Measurements from ENCODE around the gene HHAT.

DNA sequence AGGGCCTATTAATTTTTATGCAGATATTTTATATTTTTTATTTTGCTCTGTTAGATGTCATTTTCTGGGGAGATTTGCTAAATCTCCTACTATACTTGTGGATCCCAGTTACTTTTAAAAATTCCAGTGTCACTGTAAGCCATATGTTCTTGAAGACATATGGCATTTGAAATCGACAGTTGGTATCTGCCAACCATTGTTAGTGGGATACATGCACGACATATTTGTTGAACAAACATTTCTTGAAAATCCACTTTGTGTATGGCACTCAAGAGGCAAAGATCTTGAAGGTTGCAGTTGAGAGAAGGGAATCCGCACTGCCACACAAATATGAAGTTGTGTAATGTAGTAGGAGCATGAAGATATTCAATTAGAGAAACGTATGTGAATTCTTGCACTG, 287.7 kb downstream of the HHAT start:
- TF ChIP-seq, protein P1, sequence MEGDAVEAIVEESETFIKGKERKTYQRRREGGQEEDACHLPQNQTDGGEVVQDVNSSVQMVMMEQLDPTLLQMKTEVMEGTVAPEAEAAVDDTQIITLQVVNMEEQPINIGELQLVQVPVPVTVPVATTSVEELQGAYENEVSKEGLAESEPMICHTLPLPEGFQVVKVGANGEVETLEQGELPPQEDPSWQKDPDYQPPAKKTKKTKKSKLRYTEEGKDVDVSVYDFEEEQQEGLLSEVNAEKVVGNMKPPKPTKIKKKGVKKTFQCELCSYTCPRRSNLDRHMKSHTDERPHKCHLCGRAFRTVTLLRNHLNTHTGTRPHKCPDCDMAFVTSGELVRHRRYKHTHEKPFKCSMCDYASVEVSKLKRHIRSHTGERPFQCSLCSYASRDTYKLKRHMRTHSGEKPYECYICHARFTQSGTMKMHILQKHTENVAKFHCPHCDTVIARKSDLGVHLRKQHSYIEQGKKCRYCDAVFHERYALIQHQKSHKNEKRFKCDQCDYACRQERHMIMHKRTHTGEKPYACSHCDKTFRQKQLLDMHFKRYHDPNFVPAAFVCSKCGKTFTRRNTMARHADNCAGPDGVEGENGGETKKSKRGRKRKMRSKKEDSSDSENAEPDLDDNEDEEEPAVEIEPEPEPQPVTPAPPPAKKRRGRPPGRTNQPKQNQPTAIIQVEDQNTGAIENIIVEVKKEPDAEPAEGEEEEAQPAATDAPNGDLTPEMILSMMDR (optimal IDR thresholded peaks at IDR 0.05 in 1 of 3, IDR thresholded peaks at IDR 0.05 in 1 of 3, conservative IDR thresholded peaks at IDR 0.05 in 1 of 3; ENCODE audit: extremely low read depth in 1 of 3, insufficient read depth in 2 of 3, low read length in 3 of 3) = no peak
- TF ChIP-seq EZH2 (IDR thresholded peaks at IDR 0.05; ENCODE audit: low read length) = no peak
